Activated CD8-positive, alpha-beta T cell treated with anti-CD3 and anti-CD28 coated beads for 36 hours (primary cell): ENCODE measurements around the gene SIM2. TPM values are rescaled to one million over a fixed set of nuclear protein-coding genes. Genes with fewer than 3 reads are reported as not detected.

Source experiments
- ATAC-seq: fragments of 200-7000 bp; cut with Tn5 transposase; one replicate; pipeline ENCODE4 v1.10.0; 2021; ENCODE audit warnings: mild to moderate bottlenecking, moderate library complexity
- CTCF ChIA-PET: fragments of 350-600 bp; sonication (Branson Sonifier 250); formaldehyde crosslinking; loops from one replicate; lab custom pipeline; 2021; ENCODE audit warnings: antibody characterized with exemption; lab: Charles Lee
- POLR2A ChIA-PET: fragments of 350-600 bp; sonication (Branson Sonifier 250); formaldehyde crosslinking; loops from one replicate; lab custom pipeline; 2021; ENCODE audit warnings: antibody characterized with exemption; lab: Charles Lee
- DNase-seq: peaks from one replicate; pipeline ENCODE4 v3.0.0-alpha.2; 2020
- H3K27ac Mint-ChIP-seq: one replicate; pipeline ENCODE4 v1.8.0; 2021; ENCODE audit warnings: mild to moderate bottlenecking, mixed read lengths
- H3K27me3 Mint-ChIP-seq: one replicate; pipeline ENCODE4 v1.8.0; 2021; ENCODE audit warnings: mixed read lengths
- H3K36me3 Mint-ChIP-seq: one replicate; pipeline ENCODE4 v1.8.0; 2021; ENCODE audit warnings: low read depth, mixed read lengths
- H3K4me1 Mint-ChIP-seq: one replicate; pipeline ENCODE4 v1.8.0; 2021; ENCODE audit warnings: low read depth, mixed read lengths
- H3K4me3 Mint-ChIP-seq: one replicate; pipeline ENCODE4 v1.8.0; 2021; ENCODE audit warnings: mild to moderate bottlenecking, moderate library complexity, mixed read lengths
- H3K9me3 Mint-ChIP-seq: one replicate; pipeline ENCODE4 v1.8.0; 2021; ENCODE audit warnings: mixed read lengths
- intact Hi-C: fragments of 100-400 bp; cut with micrococcal nuclease; formaldehyde crosslinking; loops from one replicate; pipeline ENCODE4 v1.10.0; 2022
- total RNA-seq, 2 experiments: library from RNA; stranded (reverse); gene quantifications; one replicate each; pipeline ENCODE4 v1.2.3, GENCODE V29; 2021
- TF ChIP-seq, protein P1 (sequence below): fragments of 200-600 bp; IDR thresholded peaks from one replicate; pipeline ENCODE4 v1.8.0; 2022; ENCODE audit warnings: antibody characterized with exemption, mild to moderate bottlenecking

SIM2 gene
- total RNA-seq, 2 experiments from 2014 or later = not detected

DNA sequence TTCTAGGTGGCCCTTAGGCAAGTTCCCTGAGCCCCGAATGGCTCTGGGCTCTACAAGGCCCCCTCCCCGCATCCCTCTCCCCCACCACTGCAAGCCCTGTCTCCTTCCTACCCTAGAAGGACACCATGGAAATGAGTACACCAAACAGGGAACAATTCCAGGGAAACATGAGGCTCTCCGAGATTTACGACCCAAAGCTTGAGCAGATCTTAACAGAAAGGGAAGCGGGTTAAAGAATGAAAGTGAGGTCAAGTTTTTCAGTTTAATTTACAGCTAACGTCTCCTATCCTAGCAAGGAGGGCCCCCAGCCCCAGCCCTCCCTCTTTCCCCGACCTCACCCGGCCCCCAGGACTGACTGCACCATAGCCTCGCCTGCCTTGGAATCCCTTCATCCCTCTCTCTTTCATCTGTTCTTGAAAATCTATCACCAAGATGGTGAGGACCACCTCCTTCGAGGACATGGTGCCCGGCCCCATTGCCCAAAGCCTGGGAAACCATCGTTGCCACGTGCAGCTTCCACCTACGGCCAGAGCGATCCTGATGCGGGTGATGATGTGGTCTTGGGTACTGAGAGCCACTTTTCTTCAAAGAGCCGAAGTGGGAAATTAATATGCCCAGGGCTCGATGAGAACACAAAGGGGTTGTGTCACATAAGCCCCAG is 30.5 kb downstream of the SIM2 start:
- no peak for DNase-seq
- TF ChIP-seq, protein P1, sequence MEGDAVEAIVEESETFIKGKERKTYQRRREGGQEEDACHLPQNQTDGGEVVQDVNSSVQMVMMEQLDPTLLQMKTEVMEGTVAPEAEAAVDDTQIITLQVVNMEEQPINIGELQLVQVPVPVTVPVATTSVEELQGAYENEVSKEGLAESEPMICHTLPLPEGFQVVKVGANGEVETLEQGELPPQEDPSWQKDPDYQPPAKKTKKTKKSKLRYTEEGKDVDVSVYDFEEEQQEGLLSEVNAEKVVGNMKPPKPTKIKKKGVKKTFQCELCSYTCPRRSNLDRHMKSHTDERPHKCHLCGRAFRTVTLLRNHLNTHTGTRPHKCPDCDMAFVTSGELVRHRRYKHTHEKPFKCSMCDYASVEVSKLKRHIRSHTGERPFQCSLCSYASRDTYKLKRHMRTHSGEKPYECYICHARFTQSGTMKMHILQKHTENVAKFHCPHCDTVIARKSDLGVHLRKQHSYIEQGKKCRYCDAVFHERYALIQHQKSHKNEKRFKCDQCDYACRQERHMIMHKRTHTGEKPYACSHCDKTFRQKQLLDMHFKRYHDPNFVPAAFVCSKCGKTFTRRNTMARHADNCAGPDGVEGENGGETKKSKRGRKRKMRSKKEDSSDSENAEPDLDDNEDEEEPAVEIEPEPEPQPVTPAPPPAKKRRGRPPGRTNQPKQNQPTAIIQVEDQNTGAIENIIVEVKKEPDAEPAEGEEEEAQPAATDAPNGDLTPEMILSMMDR = no peak
- intact Hi-C loops = no loop called here
- Mint-ChIP-seq H3K36me3 (no peaks in the 10 kb centered on the region), H3K9me3 (no peaks in the 10 kb centered on the region), H3K27ac (no peak overlapping the region), H3K4me3 (no peak overlapping the region), H3K4me1 (no peaks in the 10 kb centered on the region), H3K27me3 (peaks cover 3% of the 10 kb centered on the region)
- ChIA-PET CTCF (no interaction called here), POLR2A (no interaction called here)
- ATAC-seq = no peak

- H3K27ac Mint-ChIP-seq = no peak overlapping the region
- no peaks in the 10 kb centered on the region for H3K36me3 Mint-ChIP-seq
- intact Hi-C loops = no loop called here
- ChIA-PET CTCF (no interaction called here), POLR2A (no interaction called here)
- H3K4me3 Mint-ChIP-seq = no peak overlapping the region
- H3K27me3 Mint-ChIP-seq = peaks cover 7% of the 10 kb centered on the region
- TF ChIP-seq, protein P1 = no peak
- no peaks in the 10 kb centered on the region for H3K4me1 Mint-ChIP-seq
- ATAC-seq = no peak
- H3K9me3 Mint-ChIP-seq = no peaks in the 10 kb centered on the region
- no peak for DNase-seq
Observed at GRCh38 chr21:36730291-36731281, 31.7 kb downstream of the SIM2 start.

GRCh38 chr21:36732217-36732616 is 33.3 kb downstream of the SIM2 start:
- no peak overlapping the region for H3K27ac Mint-ChIP-seq
- DNase-seq = no peak
- H3K4me1 Mint-ChIP-seq = no peaks in the 10 kb centered on the region
- no peaks in the 10 kb centered on the region for H3K36me3 Mint-ChIP-seq
- intact Hi-C loops = no loop called here
- CTCF ChIA-PET = no interaction called here
- H3K4me3 Mint-ChIP-seq = no peak overlapping the region
- TF ChIP-seq, protein P1 = no peak
- POLR2A ChIA-PET = no interaction called here
- no peaks in the 10 kb centered on the region for H3K9me3 Mint-ChIP-seq
- H3K27me3 Mint-ChIP-seq = peaks cover 7% of the 10 kb centered on the region
- ATAC-seq = no peak

DNA sequence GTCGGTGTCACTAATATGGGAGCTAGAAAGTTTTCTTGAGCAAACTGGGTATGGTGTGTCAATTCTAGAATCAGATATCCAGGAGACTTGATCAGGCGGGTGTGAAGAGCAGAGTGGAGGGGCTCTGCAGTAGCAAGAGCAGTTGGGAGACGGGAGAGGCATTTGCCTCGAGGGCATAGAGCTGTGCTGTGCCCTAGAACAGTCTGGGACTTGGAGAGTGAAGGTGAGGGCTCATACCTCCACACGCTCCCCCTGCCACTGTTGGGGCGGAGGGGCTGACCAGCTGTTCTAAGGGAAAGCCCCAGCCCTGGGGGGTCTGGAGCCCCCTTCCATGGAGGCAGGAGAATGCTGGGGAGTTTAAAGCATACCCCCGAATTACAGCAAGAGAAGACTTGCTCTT is 33.8 kb downstream of the SIM2 start:
- CTCF ChIA-PET = interaction anchor here (1.0 kb wide), 1 partner anchor 26 kb away, joined by 4 read pairs; no protein-coding TSS in a partner anchor
- Mint-ChIP-seq H3K4me3 (no peak overlapping the region), H3K36me3 (no peaks in the 10 kb centered on the region), H3K27ac (no peak overlapping the region), H3K27me3 (peaks cover 7% of the 10 kb centered on the region), H3K9me3 (no peaks in the 10 kb centered on the region), H3K4me1 (no peaks in the 10 kb centered on the region)
- ATAC-seq (no peak), DNase-seq (no peak)
- intact Hi-C loops = no loop called here
- TF ChIP-seq, protein P1 = no peak
- POLR2A ChIA-PET = no interaction called here

- ATAC-seq (no peak), DNase-seq (no peak)
- Mint-ChIP-seq H3K4me3 (no peak overlapping the region), H3K4me1 (no peaks in the 10 kb centered on the region), H3K27me3 (peaks cover 7% of the 10 kb centered on the region), H3K36me3 (no peaks in the 10 kb centered on the region), H3K27ac (no peak overlapping the region), H3K9me3 (no peaks in the 10 kb centered on the region)
- TF ChIP-seq, protein P1 = no peak
- ChIA-PET POLR2A (no interaction called here), CTCF (no interaction called here)
- intact Hi-C loops = no loop called here
Observed at GRCh38 chr21:36733857-36734256, 34.9 kb downstream of the SIM2 start.
